ENCODE results near the gene CMSS1. TPM values are rescaled to one million over a fixed set of nuclear protein-coding genes. Genes with fewer than 3 reads are reported as not detected.

Gene CMSS1
- total and polyA plus RNA-seq, 2 of the 13 experiments (the other 11 are each of a cell fraction or from before 2014, with no cell fraction given) = 6.4 to 48.7 TPM

DNA sequence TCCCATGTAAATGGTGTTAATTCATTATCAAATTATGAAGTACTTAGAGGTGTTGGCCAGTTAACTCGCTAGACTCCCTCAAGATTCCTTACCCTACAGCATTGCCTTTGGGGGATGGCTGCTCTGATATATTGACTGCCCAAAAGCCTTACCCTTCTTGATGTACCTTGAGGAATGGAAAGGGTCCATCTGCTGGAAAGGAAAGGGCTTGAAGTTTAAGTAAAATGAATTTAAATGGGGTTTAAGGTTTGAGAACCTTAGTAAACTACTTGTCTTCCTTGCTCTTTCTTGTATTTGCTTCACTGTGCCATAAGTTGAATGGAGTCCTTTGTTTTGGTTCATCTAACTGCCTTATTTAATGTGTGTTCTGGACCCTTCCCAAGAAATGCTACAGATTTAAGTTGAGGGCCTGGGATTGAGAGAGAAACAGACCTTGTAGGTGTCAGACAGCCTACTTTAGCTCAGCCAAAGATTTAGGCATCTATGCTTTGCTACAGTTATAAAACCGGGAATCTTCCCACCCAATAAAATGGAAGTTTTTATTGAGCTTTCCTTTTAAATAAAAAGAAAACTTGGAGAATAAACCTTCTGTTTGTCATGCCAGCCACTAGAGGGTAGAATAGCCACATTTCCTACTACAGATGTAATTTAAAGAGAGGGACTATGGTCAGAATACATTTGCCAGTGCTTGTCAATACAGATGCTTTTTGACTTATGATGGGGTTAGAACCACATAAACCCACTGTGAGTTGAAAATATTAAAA lies 25.3 kb downstream of the CMSS1 start (continued):
- TF ChIP-seq SP1 (IDR thresholded peaks at IDR 0.05) = no peak
- TF ChIP-seq SP1 (CRISPR knock-in tag; IDR thresholded peaks at IDR 0.05) = no peak
- no peak for TF ChIP-seq ZBTB1 (CRISPR knock-in tag; IDR thresholded peaks at IDR 0.05; ENCODE audit: borderline replicate concordance)
- TF ChIP-seq ZNF510 (CRISPR knock-in tag; IDR thresholded peaks at IDR 0.05; ENCODE audit: low read depth) = no peak
- TF ChIP-seq ZNF543 (CRISPR knock-in tag; IDR thresholded peaks at IDR 0.05) = no peak
- no peak for TF ChIP-seq MYNN (CRISPR knock-in tag; IDR thresholded peaks at IDR 0.05; ENCODE audit: low read depth)
- TF ChIP-seq THAP11 (CRISPR knock-in tag; IDR thresholded peaks at IDR 0.05) = 0 out of 2 replicates have a peak, but pooled peaks have one; percentile 5
- no peak for TF ChIP-seq NR2C2 (CRISPR knock-in tag; IDR thresholded peaks at IDR 0.05; ENCODE audit: borderline replicate concordance)
- 0 out of 2 replicates have a peak, but pooled peaks have one; percentile 6 for TF ChIP-seq RXRB (CRISPR knock-in tag; IDR thresholded peaks at IDR 0.05; ENCODE audit: borderline replicate concordance)
- TF ChIP-seq, protein P1, sequence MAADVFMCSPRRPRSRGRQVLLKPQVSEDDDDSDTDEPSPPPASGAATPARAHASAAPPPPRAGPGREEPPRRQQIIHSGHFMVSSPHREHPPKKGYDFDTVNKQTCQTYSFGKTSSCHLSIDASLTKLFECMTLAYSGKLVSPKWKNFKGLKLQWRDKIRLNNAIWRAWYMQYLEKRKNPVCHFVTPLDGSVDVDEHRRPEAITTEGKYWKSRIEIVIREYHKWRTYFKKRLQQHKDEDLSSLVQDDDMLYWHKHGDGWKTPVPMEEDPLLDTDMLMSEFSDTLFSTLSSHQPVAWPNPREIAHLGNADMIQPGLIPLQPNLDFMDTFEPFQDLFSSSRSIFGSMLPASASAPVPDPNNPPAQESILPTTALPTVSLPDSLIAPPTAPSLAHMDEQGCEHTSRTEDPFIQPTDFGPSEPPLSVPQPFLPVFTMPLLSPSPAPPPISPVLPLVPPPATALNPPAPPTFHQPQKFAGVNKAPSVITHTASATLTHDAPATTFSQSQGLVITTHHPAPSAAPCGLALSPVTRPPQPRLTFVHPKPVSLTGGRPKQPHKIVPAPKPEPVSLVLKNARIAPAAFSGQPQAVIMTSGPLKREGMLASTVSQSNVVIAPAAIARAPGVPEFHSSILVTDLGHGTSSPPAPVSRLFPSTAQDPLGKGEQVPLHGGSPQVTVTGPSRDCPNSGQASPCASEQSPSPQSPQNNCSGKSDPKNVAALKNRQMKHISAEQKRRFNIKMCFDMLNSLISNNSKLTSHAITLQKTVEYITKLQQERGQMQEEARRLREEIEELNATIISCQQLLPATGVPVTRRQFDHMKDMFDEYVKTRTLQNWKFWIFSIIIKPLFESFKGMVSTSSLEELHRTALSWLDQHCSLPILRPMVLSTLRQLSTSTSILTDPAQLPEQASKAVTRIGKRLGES (CRISPR knock-in tag; IDR thresholded peaks at IDR 0.05; ENCODE audit: borderline replicate concordance) = no peak
- TF ChIP-seq ATM (IDR thresholded peaks at IDR 0.05; ENCODE audit: borderline replicate concordance) = no peak
- no peak for TF ChIP-seq ARNT (IDR thresholded peaks at IDR 0.05)
- TF ChIP-seq RFXANK (CRISPR knock-in tag; IDR thresholded peaks at IDR 0.05) = no peak
- TF ChIP-seq, protein P2, sequence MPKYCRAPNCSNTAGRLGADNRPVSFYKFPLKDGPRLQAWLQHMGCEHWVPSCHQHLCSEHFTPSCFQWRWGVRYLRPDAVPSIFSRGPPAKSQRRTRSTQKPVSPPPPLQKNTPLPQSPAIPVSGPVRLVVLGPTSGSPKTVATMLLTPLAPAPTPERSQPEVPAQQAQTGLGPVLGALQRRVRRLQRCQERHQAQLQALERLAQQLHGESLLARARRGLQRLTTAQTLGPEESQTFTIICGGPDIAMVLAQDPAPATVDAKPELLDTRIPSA (CRISPR knock-in tag; IDR thresholded peaks at IDR 0.05; ENCODE audit: borderline replicate concordance) = no peak
- TF ChIP-seq, protein P3, sequence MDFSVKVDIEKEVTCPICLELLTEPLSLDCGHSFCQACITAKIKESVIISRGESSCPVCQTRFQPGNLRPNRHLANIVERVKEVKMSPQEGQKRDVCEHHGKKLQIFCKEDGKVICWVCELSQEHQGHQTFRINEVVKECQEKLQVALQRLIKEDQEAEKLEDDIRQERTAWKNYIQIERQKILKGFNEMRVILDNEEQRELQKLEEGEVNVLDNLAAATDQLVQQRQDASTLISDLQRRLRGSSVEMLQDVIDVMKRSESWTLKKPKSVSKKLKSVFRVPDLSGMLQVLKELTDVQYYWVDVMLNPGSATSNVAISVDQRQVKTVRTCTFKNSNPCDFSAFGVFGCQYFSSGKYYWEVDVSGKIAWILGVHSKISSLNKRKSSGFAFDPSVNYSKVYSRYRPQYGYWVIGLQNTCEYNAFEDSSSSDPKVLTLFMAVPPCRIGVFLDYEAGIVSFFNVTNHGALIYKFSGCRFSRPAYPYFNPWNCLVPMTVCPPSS (IDR thresholded peaks at IDR 0.05) = no peak
- TF ChIP-seq ZNF550 (CRISPR knock-in tag; IDR thresholded peaks at IDR 0.05; ENCODE audit: borderline replicate concordance) = no peak
- TF ChIP-seq E2F1 (CRISPR knock-in tag; IDR thresholded peaks at IDR 0.05) = no peak
- TF ChIP-seq ZFP36 (IDR thresholded peaks at IDR 0.05; ENCODE audit: borderline replicate concordance, low read depth, low read length, partially characterized antibody) = no peak
- TF ChIP-seq, protein P4, sequence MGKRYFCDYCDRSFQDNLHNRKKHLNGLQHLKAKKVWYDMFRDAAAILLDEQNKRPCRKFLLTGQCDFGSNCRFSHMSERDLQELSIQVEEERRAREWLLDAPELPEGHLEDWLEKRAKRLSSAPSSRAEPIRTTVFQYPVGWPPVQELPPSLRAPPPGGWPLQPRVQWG (CRISPR knock-in tag; IDR thresholded peaks at IDR 0.05; ENCODE audit: borderline replicate concordance, low read depth) = no peak
- no peak for TF ChIP-seq SNAPC5 (CRISPR knock-in tag; IDR thresholded peaks at IDR 0.05; ENCODE audit: borderline replicate concordance)
- no peak for TF ChIP-seq DNMT3B (CRISPR knock-in tag; conservative IDR thresholded peaks at IDR 0.05)
- TF ChIP-seq ARID2 (CRISPR knock-in tag; IDR thresholded peaks at IDR 0.05; ENCODE audit: borderline replicate concordance) = 0 out of 2 replicates have a peak, but pooled peaks have one; percentile 20
- no peak for TF ChIP-seq EEA1 (CRISPR knock-in tag; IDR thresholded peaks at IDR 0.05; ENCODE audit: borderline replicate concordance)
- TF ChIP-seq RAD21 (CRISPR knock-in tag; IDR thresholded peaks at IDR 0.05) = peak; percentile 55; the same call in 1 of the 2 replicates
- no peak for TF ChIP-seq ZNF773 (CRISPR knock-in tag; IDR thresholded peaks at IDR 0.05; ENCODE audit: borderline replicate concordance)

Measured in HepG2 (cell line).